GM23248 (cell line): ENCODE data around the gene COL17A1.

Experiments
- EZH2 ChIP-seq: fragments of 200-600 bp; sonication (generic); IDR thresholded peaks from 2 replicates; pipeline ENCODE4 v1.6.1; 2018; ENCODE audit warnings: antibody characterized with exemption, mild to moderate bottlenecking; ENCODE audit not compliant: insufficient read depth, poor library complexity, severe bottlenecking
- EZH2phosphoT487 ChIP-seq: fragments of 200-600 bp; sonication (generic); IDR thresholded peaks from 2 replicates; pipeline ENCODE4 v1.6.1; 2018; ENCODE audit warnings: antibody characterized with exemption, moderate library complexity, mild to moderate bottlenecking, low read depth; ENCODE audit not compliant: insufficient read depth

DNA sequence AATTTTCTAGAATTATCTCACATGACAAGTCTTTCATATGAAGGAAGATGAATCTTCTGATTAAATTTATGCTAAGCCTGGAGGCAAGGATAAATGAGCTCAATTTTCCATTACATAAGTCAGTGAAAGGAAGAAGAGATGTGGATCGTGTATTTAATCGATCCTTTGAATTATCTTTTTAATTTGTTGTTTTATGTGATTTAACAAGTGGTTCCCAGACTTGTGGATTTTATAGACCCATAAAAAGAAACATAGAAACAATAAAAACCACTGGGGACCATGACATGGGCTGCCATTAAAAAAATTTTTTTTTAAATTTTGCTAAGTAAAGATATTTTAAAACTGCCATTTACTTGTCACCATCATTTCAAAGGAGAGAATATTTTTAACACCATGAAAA, 73.8 kb downstream of the COL17A1 start:
- TF ChIP-seq EZH2 (no peak), EZH2phosphoT487 (no peak)
